ENCODE results near the gene PTPN14.

GRCh38 chr1:214349008-214349407 is 202.4 kb downstream of the PTPN14 start:
- TF ChIP-seq, protein P1, sequence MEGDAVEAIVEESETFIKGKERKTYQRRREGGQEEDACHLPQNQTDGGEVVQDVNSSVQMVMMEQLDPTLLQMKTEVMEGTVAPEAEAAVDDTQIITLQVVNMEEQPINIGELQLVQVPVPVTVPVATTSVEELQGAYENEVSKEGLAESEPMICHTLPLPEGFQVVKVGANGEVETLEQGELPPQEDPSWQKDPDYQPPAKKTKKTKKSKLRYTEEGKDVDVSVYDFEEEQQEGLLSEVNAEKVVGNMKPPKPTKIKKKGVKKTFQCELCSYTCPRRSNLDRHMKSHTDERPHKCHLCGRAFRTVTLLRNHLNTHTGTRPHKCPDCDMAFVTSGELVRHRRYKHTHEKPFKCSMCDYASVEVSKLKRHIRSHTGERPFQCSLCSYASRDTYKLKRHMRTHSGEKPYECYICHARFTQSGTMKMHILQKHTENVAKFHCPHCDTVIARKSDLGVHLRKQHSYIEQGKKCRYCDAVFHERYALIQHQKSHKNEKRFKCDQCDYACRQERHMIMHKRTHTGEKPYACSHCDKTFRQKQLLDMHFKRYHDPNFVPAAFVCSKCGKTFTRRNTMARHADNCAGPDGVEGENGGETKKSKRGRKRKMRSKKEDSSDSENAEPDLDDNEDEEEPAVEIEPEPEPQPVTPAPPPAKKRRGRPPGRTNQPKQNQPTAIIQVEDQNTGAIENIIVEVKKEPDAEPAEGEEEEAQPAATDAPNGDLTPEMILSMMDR (IDR thresholded peaks at IDR 0.05) = no peak
- TF ChIP-seq POLR2A (IDR thresholded peaks at IDR 0.05) = no peak

All from lower leg skin (tissue), 3 donors.